ENCODE results near the gene JSRP1. TPM values are rescaled to one million over a fixed set of nuclear protein-coding genes. Genes with fewer than 3 reads are reported as not detected.
A peak's percentile ranks its signal among the peaks of the same experiment; 100 is the strongest.

JSRP1 gene
- polyA plus RNA-seq, 1 of the 3 experiments (the other 2 are of a cell fraction), result 0.76 TPM

DNA sequence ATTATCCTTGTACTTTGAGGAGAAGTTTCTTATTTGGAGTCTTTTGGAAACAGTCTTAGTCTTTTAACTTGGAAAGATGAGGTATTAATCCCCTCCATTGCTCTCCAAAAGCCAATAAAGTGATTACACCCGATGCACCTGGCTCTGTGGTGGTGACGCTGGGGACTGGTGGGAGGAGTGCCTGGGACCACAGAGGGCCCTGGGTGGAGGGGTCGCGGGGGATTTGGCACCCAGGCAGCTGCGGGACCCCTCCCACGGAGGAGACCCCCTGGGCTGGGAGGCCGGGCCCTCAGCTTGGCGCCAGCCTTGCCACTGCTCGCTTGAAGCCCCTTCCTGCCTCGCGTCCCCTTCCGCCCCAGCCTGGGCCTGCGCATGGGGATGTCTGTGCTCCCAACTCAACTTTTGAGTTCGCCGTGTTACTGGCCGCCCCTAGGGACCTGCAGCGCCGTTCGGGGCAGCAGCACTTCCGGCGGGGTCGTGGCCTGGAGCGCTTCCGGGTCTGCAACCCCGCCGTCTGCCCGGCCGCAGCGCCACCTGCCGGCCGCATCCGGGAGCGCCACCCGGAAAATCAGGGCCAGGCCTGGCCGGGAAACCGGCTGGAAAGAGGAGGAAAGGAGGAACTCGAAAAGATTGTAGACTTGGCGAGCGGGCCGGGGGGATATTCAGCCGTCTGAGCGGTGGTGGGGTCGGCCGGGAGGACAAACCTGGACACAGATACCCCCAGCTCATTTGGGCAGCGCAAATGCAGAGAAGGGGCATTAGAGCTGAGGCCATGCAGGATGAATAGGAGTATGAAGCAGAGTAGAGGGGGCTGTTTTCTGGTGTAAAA lies 17.4 kb upstream of the JSRP1 start (continued):
- TF ChIP-seq, protein P1, sequence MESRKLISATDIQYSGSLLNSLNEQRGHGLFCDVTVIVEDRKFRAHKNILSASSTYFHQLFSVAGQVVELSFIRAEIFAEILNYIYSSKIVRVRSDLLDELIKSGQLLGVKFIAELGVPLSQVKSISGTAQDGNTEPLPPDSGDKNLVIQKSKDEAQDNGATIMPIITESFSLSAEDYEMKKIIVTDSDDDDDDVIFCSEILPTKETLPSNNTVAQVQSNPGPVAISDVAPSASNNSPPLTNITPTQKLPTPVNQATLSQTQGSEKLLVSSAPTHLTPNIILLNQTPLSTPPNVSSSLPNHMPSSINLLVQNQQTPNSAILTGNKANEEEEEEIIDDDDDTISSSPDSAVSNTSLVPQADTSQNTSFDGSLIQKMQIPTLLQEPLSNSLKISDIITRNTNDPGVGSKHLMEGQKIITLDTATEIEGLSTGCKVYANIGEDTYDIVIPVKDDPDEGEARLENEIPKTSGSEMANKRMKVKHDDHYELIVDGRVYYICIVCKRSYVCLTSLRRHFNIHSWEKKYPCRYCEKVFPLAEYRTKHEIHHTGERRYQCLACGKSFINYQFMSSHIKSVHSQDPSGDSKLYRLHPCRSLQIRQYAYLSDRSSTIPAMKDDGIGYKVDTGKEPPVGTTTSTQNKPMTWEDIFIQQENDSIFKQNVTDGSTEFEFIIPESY (IDR thresholded peaks at IDR 0.05; ENCODE audit: borderline replicate concordance, low read depth), result peak; percentile 44; the same call in 1 of the 2 replicates
- TF ChIP-seq EZH2phosphoT487 (IDR thresholded peaks at IDR 0.05; ENCODE audit: borderline replicate concordance, low read depth) (no peak), SIN3A (IDR thresholded peaks at IDR 0.05; ENCODE audit: borderline replicate concordance, low read depth, low read length) (peak; percentile 46; the same call in 1 of the 2 replicates), TAF1 (IDR thresholded peaks at IDR 0.05; ENCODE audit: borderline replicate concordance, low read depth, low read length) (peak; percentile 56; the same call in 1 of the 2 replicates), MEF2A (IDR thresholded peaks at IDR 0.05; ENCODE audit: borderline replicate concordance, low read depth) (no peak), EP300 (IDR thresholded peaks at IDR 0.05; ENCODE audit: borderline replicate concordance in 1 of 2, low read depth in 1 of 2, low read length in 1 of 2) (no peak), FOXM1 (IDR thresholded peaks at IDR 0.05; ENCODE audit: low read depth) (no peak), FOXJ3 (CRISPR knock-in tag; IDR thresholded peaks at IDR 0.05) (no peak), RXRA (IDR thresholded peaks at IDR 0.05; ENCODE audit: borderline replicate concordance, low read depth) (no peak), GATA2 (CRISPR knock-in tag; IDR thresholded peaks at IDR 0.05) (no peak), TEAD4 (IDR thresholded peaks at IDR 0.05; ENCODE audit: borderline replicate concordance, insufficient read depth) (no peak), FOSL2 (IDR thresholded peaks at IDR 0.05; ENCODE audit: borderline replicate concordance, low read depth) (no peak; the same call in 1 of the 2 replicates), RFX5 (IDR thresholded peaks at IDR 0.05; ENCODE audit: low read length) (no peak), NFIC (IDR thresholded peaks at IDR 0.05; ENCODE audit: borderline replicate concordance) (no peak), SMC3 (IDR thresholded peaks at IDR 0.05; ENCODE audit: low read depth, low read length) (peak; percentile 81), NRF1 (IDR thresholded peaks at IDR 0.05; ENCODE audit: low read depth, low read length) (peak; percentile 38)
- TF ChIP-seq, protein P2, sequence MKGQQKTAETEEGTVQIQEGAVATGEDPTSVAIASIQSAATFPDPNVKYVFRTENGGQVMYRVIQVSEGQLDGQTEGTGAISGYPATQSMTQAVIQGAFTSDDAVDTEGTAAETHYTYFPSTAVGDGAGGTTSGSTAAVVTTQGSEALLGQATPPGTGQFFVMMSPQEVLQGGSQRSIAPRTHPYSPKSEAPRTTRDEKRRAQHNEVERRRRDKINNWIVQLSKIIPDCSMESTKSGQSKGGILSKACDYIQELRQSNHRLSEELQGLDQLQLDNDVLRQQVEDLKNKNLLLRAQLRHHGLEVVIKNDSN (IDR thresholded peaks at IDR 0.05; ENCODE audit: borderline replicate concordance, low read depth), result no peak
- TF ChIP-seq, protein P3, sequence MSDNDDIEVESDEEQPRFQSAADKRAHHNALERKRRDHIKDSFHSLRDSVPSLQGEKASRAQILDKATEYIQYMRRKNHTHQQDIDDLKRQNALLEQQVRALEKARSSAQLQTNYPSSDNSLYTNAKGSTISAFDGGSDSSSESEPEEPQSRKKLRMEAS (IDR thresholded peaks at IDR 0.05; ENCODE audit: low read depth), result no peak
- TF ChIP-seq, protein P4, sequence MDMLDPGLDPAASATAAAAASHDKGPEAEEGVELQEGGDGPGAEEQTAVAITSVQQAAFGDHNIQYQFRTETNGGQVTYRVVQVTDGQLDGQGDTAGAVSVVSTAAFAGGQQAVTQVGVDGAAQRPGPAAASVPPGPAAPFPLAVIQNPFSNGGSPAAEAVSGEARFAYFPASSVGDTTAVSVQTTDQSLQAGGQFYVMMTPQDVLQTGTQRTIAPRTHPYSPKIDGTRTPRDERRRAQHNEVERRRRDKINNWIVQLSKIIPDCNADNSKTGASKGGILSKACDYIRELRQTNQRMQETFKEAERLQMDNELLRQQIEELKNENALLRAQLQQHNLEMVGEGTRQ (IDR thresholded peaks at IDR 0.05; ENCODE audit: borderline replicate concordance, low read depth, low read length), result no peak
